CD4-positive, alpha-beta T cell (primary cell): Measurements from ENCODE around the gene LRRC72. TPM values are rescaled to one million over a fixed set of nuclear protein-coding genes. Genes with fewer than 3 reads are reported as not detected.

Experiments used
- ATAC-seq: fragments of 200-7000 bp; cut with Tn5 transposase; one replicate; pipeline ENCODE4 v1.10.0; 2022; ENCODE audit warnings: mild to moderate bottlenecking; ENCODE audit not compliant: poor library complexity
- CTCF ChIA-PET: fragments of 350-600 bp; sonication (Branson Sonifier 250); formaldehyde crosslinking; loops from one replicate; lab custom pipeline; 2021; ENCODE audit warnings: antibody characterized with exemption, inconsistent platforms; lab: Charles Lee
- POLR2A ChIA-PET: fragments of 350-600 bp; sonication (Branson Sonifier 250); formaldehyde crosslinking; loops from one replicate; lab custom pipeline; 2021; ENCODE audit warnings: antibody characterized with exemption, inconsistent platforms; lab: Charles Lee
- DNase-seq, 14 experiments: peaks; one replicate each; pipeline ENCODE4 v3.0.0-alpha.2; 2013 to 2020; ENCODE audit warnings: mixed read lengths in 2 of 14
- H3K27ac ChIP-seq, 2 donors: one replicate each; pipeline versions ENCODE4 v1.5.1 to v1.7.0; 2013; ENCODE audit warnings: low read length in 2 of 2, low read depth in 1 of 2, mild to moderate bottlenecking in 1 of 2
- H3K27me3 ChIP-seq, 2 experiments: 1 replicate in 1 of 2; 2 replicates in 1 of 2; pipeline versions ENCODE4 v1.6.1 to v1.7.0; 2013; ENCODE audit warnings: low read length in 2 of 2, control low read depth in 1 of 2, mild to moderate bottlenecking in 1 of 2, moderate library complexity in 1 of 2; ENCODE audit not compliant: insufficient read depth in 2 of 2, control insufficient read depth in 1 of 2
- H3K36me3 ChIP-seq: one replicate; pipeline ENCODE4 v1.6.1; 2013; ENCODE audit warnings: low read length, control low read depth; ENCODE audit not compliant: insufficient read depth
- H3K4me1 ChIP-seq: one replicate; pipeline ENCODE4 v1.6.1; 2013; ENCODE audit warnings: low read length, control low read depth; ENCODE audit not compliant: insufficient read depth
- H3K4me3 ChIP-seq: one replicate; pipeline ENCODE4 v1.5.1; 2013; ENCODE audit warnings: mild to moderate bottlenecking, low read length, moderate library complexity
- H3K9me3 ChIP-seq, 2 experiments: 1 replicate in 1 of 2; 2 replicates in 1 of 2; pipeline versions ENCODE4 v1.6.1 to v1.7.0; 2013; ENCODE audit warnings: low read length in 2 of 2, mild to moderate bottlenecking in 2 of 2, control low read depth in 1 of 2, moderate library complexity in 1 of 2; ENCODE audit not compliant: control insufficient read depth in 1 of 2, insufficient read depth in 1 of 2
- H3K27ac Mint-ChIP-seq: one replicate; pipeline ENCODE4 v1.8.0; 2020; ENCODE audit warnings: mixed read lengths
- H3K27me3 Mint-ChIP-seq: one replicate; pipeline ENCODE4 v1.8.0; 2021; ENCODE audit warnings: mixed read lengths
- H3K36me3 Mint-ChIP-seq: one replicate; pipeline ENCODE4 v1.8.0; 2021; ENCODE audit warnings: low read depth, mixed read lengths
- H3K4me1 Mint-ChIP-seq: one replicate; pipeline ENCODE4 v1.8.0; 2021; ENCODE audit warnings: low read depth, mixed read lengths
- H3K4me3 Mint-ChIP-seq: one replicate; pipeline ENCODE4 v1.8.0; 2020; ENCODE audit warnings: mild to moderate bottlenecking, mixed read lengths
- H3K9me3 Mint-ChIP-seq: one replicate; pipeline ENCODE4 v1.8.0; 2020; ENCODE audit warnings: mixed read lengths
- CTCF ChIP-seq: fragments of 200-600 bp; IDR thresholded peaks from one replicate; pipeline ENCODE4 v1.8.0; 2022; ENCODE audit warnings: antibody characterized with exemption, mild to moderate bottlenecking
- intact Hi-C, 2 experiments: fragments of 100-400 bp; cut with DNase I in 1 of 2; cut with micrococcal nuclease in 1 of 2; formaldehyde crosslinking; loops; one replicate each; pipeline versions ENCODE4 v1.15.1 to v1.9.0; 2023 to 2025; cut with DNase I, micrococcal nuclease
- total RNA-seq, 174 experiments: library from RNA in 2 of 174; stranded (reverse) in 2 of 174; gene quantifications; one replicate each; pipeline ENCODE4 v1.2.3 and lab custom pipeline; 2021 to 2026

LRRC72 gene
- total RNA-seq, 2 experiments from 2014 or later: not detected

GRCh38 chr7:16493266-16493665, 33.4 kb upstream of the LRRC72 start:
- intact Hi-C loops: no loop called here
- ChIA-PET CTCF (no interaction called here), POLR2A (no interaction called here)
- Histone ChIP-seq H3K27ac (no peak overlapping the region), H3K27me3 (no peaks in the 10 kb centered on the region), H3K4me3 (no peak overlapping the region), H3K9me3 (no peaks in the 10 kb centered on the region), H3K4me1 (no peaks in the 10 kb centered on the region), H3K36me3 (no peaks in the 10 kb centered on the region)
- ATAC-seq (no peak), DNase-seq (no peak)
- no peak for TF ChIP-seq CTCF
- H3K4me3 Mint-ChIP-seq: no peak overlapping the region
- H3K27me3 Mint-ChIP-seq: peaks cover 7% of the 10 kb centered on the region
- H3K4me1 Mint-ChIP-seq: no peaks in the 10 kb centered on the region
- H3K9me3 Mint-ChIP-seq: no peaks in the 10 kb centered on the region
- no peaks in the 10 kb centered on the region for H3K36me3 Mint-ChIP-seq
- no peak overlapping the region for H3K27ac Mint-ChIP-seq

GRCh38 chr7:16494551-16494950, 32.1 kb upstream of the LRRC72 start:
- no peaks in the 10 kb centered on the region for H3K4me1 Mint-ChIP-seq
- DNase-seq: no peak
- no peak overlapping the region for H3K27ac Mint-ChIP-seq
- H3K36me3 ChIP-seq: no peaks in the 10 kb centered on the region
- H3K9me3 Mint-ChIP-seq: no peaks in the 10 kb centered on the region
- H3K4me1 ChIP-seq: no peaks in the 10 kb centered on the region
- H3K36me3 Mint-ChIP-seq: no peaks in the 10 kb centered on the region
- no peak overlapping the region for H3K27ac ChIP-seq
- ATAC-seq: no peak
- no peaks in the 10 kb centered on the region for H3K27me3 ChIP-seq
- no peaks in the 10 kb centered on the region for H3K9me3 ChIP-seq
- TF ChIP-seq CTCF: no peak
- no peak overlapping the region for H3K4me3 ChIP-seq
- H3K4me3 Mint-ChIP-seq: no peak overlapping the region
- peaks cover 7% of the 10 kb centered on the region for H3K27me3 Mint-ChIP-seq
- intact Hi-C loops: no loop called here
- ChIA-PET CTCF (no interaction called here), POLR2A (no interaction called here)

GRCh38 chr7:16494955-16495719, 31.5 kb upstream of the LRRC72 start:
- intact Hi-C loops: no loop called here
- Mint-ChIP-seq H3K9me3 (no peaks in the 10 kb centered on the region), H3K4me3 (no peak overlapping the region), H3K36me3 (no peaks in the 10 kb centered on the region), H3K27ac (no peak overlapping the region), H3K27me3 (peaks cover 7% of the 10 kb centered on the region), H3K4me1 (no peaks in the 10 kb centered on the region)
- Histone ChIP-seq H3K27ac (no peak overlapping the region), H3K4me1 (no peaks in the 10 kb centered on the region), H3K36me3 (no peaks in the 10 kb centered on the region), H3K27me3 (no peaks in the 10 kb centered on the region), H3K4me3 (no peak overlapping the region), H3K9me3 (no peaks in the 10 kb centered on the region)
- ChIA-PET CTCF (no interaction called here), POLR2A (no interaction called here)
- ATAC-seq: no peak
- TF ChIP-seq CTCF: no peak
- DNase-seq: no peak
